Measurements from ENCODE around the gene INTS13. TPM values are rescaled to one million over a fixed set of nuclear protein-coding genes. Genes with fewer than 3 reads are reported as not detected.

INTS13 gene
- polyA plus RNA-seq, 1 of the 3 experiments (the other 2 are of a cell fraction) = 7.2 TPM

GRCh38 chr12:26870491-26871419, 67.0 kb downstream of the INTS13 start:
- POLR2A ChIA-PET = interaction anchor here (0.6 to 1.4 kb wide), 4 partner anchors 15 to 1233 kb away, joined by 3 to 5 read pairs (median 4); partner anchors contain the start of gene ITPR2
- H3K9ac ChIP-seq = no peak overlapping the region
- H3K4me2 ChIP-seq = no peak overlapping the region
- peak; percentile 53 for DNase-seq
- H3F3A ChIP-seq (replicated peaks; ENCODE audit: insufficient read depth) = no peaks in the 10 kb centered on the region
- no peak overlapping the region for H2AFZ ChIP-seq (ENCODE audit: low read depth)
- H3K9me3 ChIP-seq = no peaks in the 10 kb centered on the region
- peaks cover 0 to 23% of the 10 kb centered on the region in 2 experiments; a peak in 2 of 4 replicates for H3K4me1 ChIP-seq (ENCODE audit: control insufficient read depth in 1 of 2, insufficient read depth in 2 of 2, low read depth in 1 of 2, low read length in 1 of 2)
- H4K20me1 ChIP-seq (ENCODE audit: insufficient read depth) = no peaks in the 10 kb centered on the region
- H3K9me2 ChIP-seq = no peaks in the 10 kb centered on the region
- 46% methylated on average over 11 of the region's 11 CpGs for WGBS (ENCODE audit: low lambda C conversion rate)
- H3K27me3 ChIP-seq (ENCODE audit: insufficient read depth) = no peaks in the 10 kb centered on the region
- H3K79me2 ChIP-seq (ENCODE audit: insufficient read depth) = no peaks in the 10 kb centered on the region
- CTCF ChIA-PET = interaction anchor here (0.8 to 4.0 kb wide), 9 partner anchors 9 to 436 kb away, joined by 3 to 38 read pairs (median 7); partner anchors contain the start of genes ITPR2 and TM7SF3
- no peaks in the 10 kb centered on the region for H3K36me3 ChIP-seq (replicated peaks in 1 of 2; ENCODE audit: control insufficient read depth in 1 of 2, insufficient read depth in 2 of 2, low read length in 1 of 2)
- H3K27ac ChIP-seq (ENCODE audit: low read depth in 2 of 2, low read length in 1 of 2) = peak overlapping the region in 1 of 2 experiments; percentile 84; a peak in 2 of 4 replicates
- TF ChIP-seq GATA2 (CRISPR knock-in tag; IDR thresholded peaks at IDR 0.05) (peak; percentile 78), EP300 (IDR thresholded peaks at IDR 0.05; ENCODE audit: borderline replicate concordance in 1 of 2, low read depth in 1 of 2, low read length in 1 of 2) (peak in 1 of 2 experiments; percentile 79; a peak in 2 of 4 replicates), USF1 (IDR thresholded peaks at IDR 0.05; ENCODE audit: borderline replicate concordance, low read depth) (no peak), NRF1 (IDR thresholded peaks at IDR 0.05; ENCODE audit: low read depth, low read length) (no peak), CTCF (IDR thresholded peaks at IDR 0.05) (no peak), TCF12 (IDR thresholded peaks at IDR 0.05) (no peak; the same call in 1 of the 2 replicates), RAD21 (IDR thresholded peaks at IDR 0.05; ENCODE audit: low read length) (peak; percentile 9; the same call in 1 of the 2 replicates), SIN3A (IDR thresholded peaks at IDR 0.05; ENCODE audit: borderline replicate concordance, low read depth, low read length) (no peak), SMC3 (IDR thresholded peaks at IDR 0.05; ENCODE audit: low read depth, low read length) (no peak), TEAD4 (IDR thresholded peaks at IDR 0.05; ENCODE audit: borderline replicate concordance, insufficient read depth) (no peak), RCOR1 (IDR thresholded peaks at IDR 0.05; ENCODE audit: low read length) (peak; percentile 81), NFIC (IDR thresholded peaks at IDR 0.05; ENCODE audit: borderline replicate concordance) (peak; percentile 53), RXRA (IDR thresholded peaks at IDR 0.05; ENCODE audit: borderline replicate concordance, low read depth) (no peak), FOXJ3 (CRISPR knock-in tag; IDR thresholded peaks at IDR 0.05) (peak; percentile 59), RFX5 (IDR thresholded peaks at IDR 0.05; ENCODE audit: low read length) (no peak), CHD2 (IDR thresholded peaks at IDR 0.05; ENCODE audit: low read length, partially characterized antibody) (peak; percentile 43), MAX (IDR thresholded peaks at IDR 0.05; ENCODE audit: low read depth) (no peak)
- TF ChIP-seq, protein P1, sequence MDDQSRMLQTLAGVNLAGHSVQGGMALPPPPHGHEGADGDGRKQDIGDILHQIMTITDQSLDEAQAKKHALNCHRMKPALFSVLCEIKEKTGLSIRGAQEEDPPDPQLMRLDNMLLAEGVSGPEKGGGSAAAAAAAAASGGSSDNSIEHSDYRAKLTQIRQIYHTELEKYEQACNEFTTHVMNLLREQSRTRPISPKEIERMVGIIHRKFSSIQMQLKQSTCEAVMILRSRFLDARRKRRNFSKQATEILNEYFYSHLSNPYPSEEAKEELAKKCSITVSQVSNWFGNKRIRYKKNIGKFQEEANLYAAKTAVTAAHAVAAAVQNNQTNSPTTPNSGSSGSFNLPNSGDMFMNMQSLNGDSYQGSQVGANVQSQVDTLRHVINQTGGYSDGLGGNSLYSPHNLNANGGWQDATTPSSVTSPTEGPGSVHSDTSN (IDR thresholded peaks at IDR 0.05) = no peak
- TF ChIP-seq, protein P2, sequence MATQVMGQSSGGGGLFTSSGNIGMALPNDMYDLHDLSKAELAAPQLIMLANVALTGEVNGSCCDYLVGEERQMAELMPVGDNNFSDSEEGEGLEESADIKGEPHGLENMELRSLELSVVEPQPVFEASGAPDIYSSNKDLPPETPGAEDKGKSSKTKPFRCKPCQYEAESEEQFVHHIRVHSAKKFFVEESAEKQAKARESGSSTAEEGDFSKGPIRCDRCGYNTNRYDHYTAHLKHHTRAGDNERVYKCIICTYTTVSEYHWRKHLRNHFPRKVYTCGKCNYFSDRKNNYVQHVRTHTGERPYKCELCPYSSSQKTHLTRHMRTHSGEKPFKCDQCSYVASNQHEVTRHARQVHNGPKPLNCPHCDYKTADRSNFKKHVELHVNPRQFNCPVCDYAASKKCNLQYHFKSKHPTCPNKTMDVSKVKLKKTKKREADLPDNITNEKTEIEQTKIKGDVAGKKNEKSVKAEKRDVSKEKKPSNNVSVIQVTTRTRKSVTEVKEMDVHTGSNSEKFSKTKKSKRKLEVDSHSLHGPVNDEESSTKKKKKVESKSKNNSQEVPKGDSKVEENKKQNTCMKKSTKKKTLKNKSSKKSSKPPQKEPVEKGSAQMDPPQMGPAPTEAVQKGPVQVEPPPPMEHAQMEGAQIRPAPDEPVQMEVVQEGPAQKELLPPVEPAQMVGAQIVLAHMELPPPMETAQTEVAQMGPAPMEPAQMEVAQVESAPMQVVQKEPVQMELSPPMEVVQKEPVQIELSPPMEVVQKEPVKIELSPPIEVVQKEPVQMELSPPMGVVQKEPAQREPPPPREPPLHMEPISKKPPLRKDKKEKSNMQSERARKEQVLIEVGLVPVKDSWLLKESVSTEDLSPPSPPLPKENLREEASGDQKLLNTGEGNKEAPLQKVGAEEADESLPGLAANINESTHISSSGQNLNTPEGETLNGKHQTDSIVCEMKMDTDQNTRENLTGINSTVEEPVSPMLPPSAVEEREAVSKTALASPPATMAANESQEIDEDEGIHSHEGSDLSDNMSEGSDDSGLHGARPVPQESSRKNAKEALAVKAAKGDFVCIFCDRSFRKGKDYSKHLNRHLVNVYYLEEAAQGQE (IDR thresholded peaks at IDR 0.05; ENCODE audit: low read depth, low read length) = no peak
- no peak overlapping the region for H3K4me3 ChIP-seq (ENCODE audit: low read depth in 2 of 2, low read length in 1 of 2)

Data from SK-N-SH (cell line).